ENCODE measurements around the gene SAPCD2.

DNA sequence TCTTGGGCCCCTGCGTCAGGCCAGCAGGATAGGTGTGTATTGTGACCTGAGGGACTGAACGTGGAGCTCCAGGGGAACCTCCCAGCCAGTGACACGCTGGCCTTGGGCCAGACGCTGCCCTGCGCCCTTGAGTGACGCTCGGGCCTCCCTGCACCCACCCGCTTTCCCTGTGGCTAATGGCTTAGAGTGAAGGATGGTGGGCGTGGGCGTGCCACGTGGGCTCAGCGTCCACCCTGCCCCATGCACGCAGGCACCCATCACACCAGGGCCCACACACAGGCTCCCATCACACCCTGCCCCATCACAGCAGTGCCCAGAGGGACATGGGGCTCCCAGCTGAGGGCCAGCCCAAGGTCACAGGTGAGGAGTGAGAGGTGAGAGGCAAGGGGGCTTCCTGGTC lies 33.3 kb downstream of the SAPCD2 start:
- no peak for TF ChIP-seq POLR2A (IDR thresholded peaks at IDR 0.05; ENCODE audit: low read depth)
- TF ChIP-seq, protein P1, sequence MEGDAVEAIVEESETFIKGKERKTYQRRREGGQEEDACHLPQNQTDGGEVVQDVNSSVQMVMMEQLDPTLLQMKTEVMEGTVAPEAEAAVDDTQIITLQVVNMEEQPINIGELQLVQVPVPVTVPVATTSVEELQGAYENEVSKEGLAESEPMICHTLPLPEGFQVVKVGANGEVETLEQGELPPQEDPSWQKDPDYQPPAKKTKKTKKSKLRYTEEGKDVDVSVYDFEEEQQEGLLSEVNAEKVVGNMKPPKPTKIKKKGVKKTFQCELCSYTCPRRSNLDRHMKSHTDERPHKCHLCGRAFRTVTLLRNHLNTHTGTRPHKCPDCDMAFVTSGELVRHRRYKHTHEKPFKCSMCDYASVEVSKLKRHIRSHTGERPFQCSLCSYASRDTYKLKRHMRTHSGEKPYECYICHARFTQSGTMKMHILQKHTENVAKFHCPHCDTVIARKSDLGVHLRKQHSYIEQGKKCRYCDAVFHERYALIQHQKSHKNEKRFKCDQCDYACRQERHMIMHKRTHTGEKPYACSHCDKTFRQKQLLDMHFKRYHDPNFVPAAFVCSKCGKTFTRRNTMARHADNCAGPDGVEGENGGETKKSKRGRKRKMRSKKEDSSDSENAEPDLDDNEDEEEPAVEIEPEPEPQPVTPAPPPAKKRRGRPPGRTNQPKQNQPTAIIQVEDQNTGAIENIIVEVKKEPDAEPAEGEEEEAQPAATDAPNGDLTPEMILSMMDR (IDR thresholded peaks at IDR 0.05), result no peak
